GM23248 (cell line): ENCODE results near the gene FH. TPM values are rescaled to one million over a fixed set of nuclear protein-coding genes. Genes with fewer than 3 reads are reported as not detected.

ENCODE experiments used
- DNase-seq: peaks from one replicate; pipeline ENCODE4 v3.0.0-alpha.2; 2015
- H2AFZ ChIP-seq: fragments of 200-600 bp; sonication (generic); 2 replicates; pipeline ENCODE4 v1.6.1; 2016; ENCODE audit warnings: antibody characterized with exemption
- H3F3A ChIP-seq: fragments of 200-600 bp; sonication (generic); 2 replicates; pipeline ENCODE4 v1.6.1; 2016; ENCODE audit warnings: mild to moderate bottlenecking, antibody characterized with exemption, mixed run types; ENCODE audit not compliant: insufficient read depth
- H3K27ac ChIP-seq: fragments of 200-600 bp; sonication (generic); 2 replicates; pipeline ENCODE4 v1.5.1; 2016; ENCODE audit warnings: mild to moderate bottlenecking
- H3K27me3 ChIP-seq: fragments of 200-600 bp; sonication (generic); replicated peaks from 2 replicates; pipeline ENCODE4 v1.6.1; 2016; ENCODE audit warnings: mild to moderate bottlenecking; ENCODE audit not compliant: insufficient read depth
- H3K36me3 ChIP-seq: fragments of 200-600 bp; sonication (generic); 2 replicates; pipeline ENCODE4 v1.6.1; 2016; ENCODE audit warnings: low read depth, mild to moderate bottlenecking
- H3K4me1 ChIP-seq: fragments of 200-600 bp; sonication (generic); 2 replicates; pipeline ENCODE4 v1.6.1; 2016; ENCODE audit warnings: mild to moderate bottlenecking; ENCODE audit not compliant: insufficient read depth
- H3K4me2 ChIP-seq: fragments of 200-600 bp; sonication (generic); one replicate; pipeline ENCODE4 v1.6.1; 2016; ENCODE audit warnings: mild to moderate bottlenecking; ENCODE audit not compliant: unreplicated experiment
- H3K4me3 ChIP-seq: fragments of 200-600 bp; sonication (generic); 2 replicates; pipeline ENCODE4 v1.5.1; 2016; ENCODE audit warnings: mild to moderate bottlenecking
- H3K79me2 ChIP-seq: fragments of 200-600 bp; sonication (generic); 2 replicates; pipeline ENCODE4 v1.6.1; 2016; ENCODE audit warnings: mild to moderate bottlenecking; ENCODE audit not compliant: insufficient read depth
- H3K9ac ChIP-seq: fragments of 200-600 bp; sonication (generic); 2 replicates; pipeline ENCODE4 v1.6.1; 2016; ENCODE audit warnings: mild to moderate bottlenecking
- H3K9me2 ChIP-seq: fragments of 200-600 bp; sonication (generic); 2 replicates; pipeline ENCODE4 v1.6.1; 2016; ENCODE audit warnings: mixed run types, mild to moderate bottlenecking, moderate library complexity; ENCODE audit not compliant: insufficient read depth
- H3K9me3 ChIP-seq: fragments of 200-600 bp; sonication (generic); one replicate; pipeline ENCODE4 v1.6.1; 2017; ENCODE audit warnings: low read depth
- H4K20me1 ChIP-seq: fragments of 200-600 bp; sonication (generic); 2 replicates; pipeline ENCODE4 v1.6.0; 2016; ENCODE audit not compliant: insufficient read depth
- EZH2 ChIP-seq: fragments of 200-600 bp; sonication (generic); IDR thresholded peaks from 2 replicates; pipeline ENCODE4 v1.6.1; 2018; ENCODE audit warnings: antibody characterized with exemption, mild to moderate bottlenecking; ENCODE audit not compliant: insufficient read depth, poor library complexity, severe bottlenecking
- EZH2phosphoT487 ChIP-seq: fragments of 200-600 bp; sonication (generic); IDR thresholded peaks from 2 replicates; pipeline ENCODE4 v1.6.1; 2018; ENCODE audit warnings: antibody characterized with exemption, moderate library complexity, mild to moderate bottlenecking, low read depth; ENCODE audit not compliant: insufficient read depth
- WGBS, 2 experiments: methylation state at CpG; one replicate each; pipeline ENCODE4 v1.1.6; 2015 to 2017; ENCODE audit warnings: low lambda C conversion rate in 2 of 2, low coverage in 1 of 2; ENCODE audit errors: missing lambda C conversion rate in 2 of 2; 5-methylcytosine and 5-hydroxymethylcytosine counted together
- in situ Hi-C: fragments of 300-500 bp; cut with MboI; formaldehyde crosslinking; loops from 2 replicates; pipeline ENCODE4 v1.15.0; 2020
- polyA plus RNA-seq: library from polyadenylated mRNA; unstranded; fragments of >200 nt; fragmentation: Nextera tagmentation; extraction: Ambion mirVana; gene quantifications from 2 replicates; pipeline ENCODE4 v1.2.1, GENCODE V29; 2016
- total RNA-seq: library from RNA; depleted of rRNA; stranded (reverse); fragments of >200 nt; shearing (Covaris generic); gene quantifications from 2 replicates; pipeline ENCODE4 v1.2.3, GENCODE V29; 2014; rRNA removed

Gene FH
- total and polyA plus RNA-seq, 2 experiments from 2014 or later, result 63.1 to 71.7 TPM

DNA sequence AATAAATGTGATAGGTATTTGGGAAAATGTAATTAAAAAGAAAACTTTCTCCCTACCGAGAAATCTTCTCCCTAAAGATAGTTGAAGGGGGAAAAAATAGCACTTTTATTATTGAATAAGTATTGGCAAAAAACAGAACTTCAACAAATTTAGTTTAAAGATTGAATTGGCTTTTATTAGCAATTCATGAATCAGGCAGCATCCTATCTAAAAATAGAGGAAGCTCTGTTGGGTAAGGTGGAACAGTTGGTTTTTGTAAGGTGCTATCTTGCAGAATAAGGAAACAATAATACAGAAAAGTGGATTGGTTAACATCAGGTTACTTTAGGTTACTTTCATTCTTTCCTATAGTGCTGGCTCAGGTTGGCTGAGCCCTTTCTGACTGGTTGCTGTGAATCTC, 62.8 kb downstream of the FH start:
- in situ Hi-C loops, result no loop called here
- H3K9me3 ChIP-seq, result no peaks in the 10 kb centered on the region
- DNase-seq, result no peak
- no peak overlapping the region for H2AFZ ChIP-seq
- no peaks in the 10 kb centered on the region for H3F3A ChIP-seq
- H3K79me2 ChIP-seq, result no peaks in the 10 kb centered on the region
- H3K9ac ChIP-seq, result no peak overlapping the region
- H3K4me1 ChIP-seq, result no peaks in the 10 kb centered on the region
- TF ChIP-seq EZH2phosphoT487 (no peak), EZH2 (no peak)
- H3K27ac ChIP-seq, result no peak overlapping the region
- no peak overlapping the region for H3K4me2 ChIP-seq
- WGBS, 2 experiments, result 18 to 31% methylated on average over 1 of the region's 1 CpG
- H3K9me2 ChIP-seq, result no peaks in the 10 kb centered on the region
- no peaks in the 10 kb centered on the region for H3K36me3 ChIP-seq
- H3K27me3 ChIP-seq, result no peaks in the 10 kb centered on the region; the same call in 1 of the 2 replicates
- H4K20me1 ChIP-seq, result no peaks in the 10 kb centered on the region
- no peak overlapping the region for H3K4me3 ChIP-seq

GRCh38 chr1:241453732-241454131, 65.8 kb downstream of the FH start:
- H3K4me3 ChIP-seq, result no peak overlapping the region
- no peak overlapping the region for H3K27ac ChIP-seq
- H3K9me2 ChIP-seq, result no peaks in the 10 kb centered on the region
- no peaks in the 10 kb centered on the region for H4K20me1 ChIP-seq
- no peaks in the 10 kb centered on the region; the same call in 1 of the 2 replicates for H3K27me3 ChIP-seq
- WGBS, 2 experiments, result 73 to 89% methylated on average over 1 of the region's 1 CpG
- H3K9ac ChIP-seq, result no peak overlapping the region
- no peak for DNase-seq
- no peak overlapping the region for H2AFZ ChIP-seq
- H3K4me2 ChIP-seq, result no peak overlapping the region
- H3K79me2 ChIP-seq, result no peaks in the 10 kb centered on the region
- no peaks in the 10 kb centered on the region for H3K36me3 ChIP-seq
- H3K4me1 ChIP-seq, result no peaks in the 10 kb centered on the region
- no peaks in the 10 kb centered on the region for H3K9me3 ChIP-seq
- in situ Hi-C loops, result no loop called here
- H3F3A ChIP-seq, result no peaks in the 10 kb centered on the region
- no peak for TF ChIP-seq EZH2
- no peak for TF ChIP-seq EZH2phosphoT487

DNA sequence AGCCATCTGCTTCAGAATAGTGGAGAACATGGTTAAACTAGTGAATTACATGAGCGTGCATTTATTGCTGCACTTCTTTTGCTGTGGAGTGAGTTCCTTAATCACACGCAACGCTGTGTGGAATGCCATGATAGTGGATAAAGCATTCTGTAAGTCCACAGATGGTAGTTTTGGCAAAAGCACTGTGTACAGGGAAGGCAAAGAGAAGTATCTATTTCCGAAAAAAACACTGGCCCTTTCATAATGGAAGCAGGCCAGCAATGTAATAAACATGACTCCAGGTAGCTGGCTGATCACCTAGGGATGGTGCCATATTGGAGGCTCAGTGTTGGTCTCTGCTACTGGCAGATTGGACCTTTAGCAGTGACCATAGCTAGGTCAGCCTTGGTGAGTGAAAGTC, 67.6 kb downstream of the FH start:
- Histone ChIP-seq H3K9me3 (no peaks in the 10 kb centered on the region), H3K79me2 (no peaks in the 10 kb centered on the region), H2AFZ (no peak overlapping the region), H3K27me3 (no peaks in the 10 kb centered on the region; the same call in none of the 2 replicates), H4K20me1 (no peaks in the 10 kb centered on the region), H3K9me2 (no peaks in the 10 kb centered on the region), H3K9ac (no peak overlapping the region), H3F3A (no peaks in the 10 kb centered on the region), H3K4me3 (no peak overlapping the region), H3K27ac (no peak overlapping the region), H3K36me3 (no peaks in the 10 kb centered on the region), H3K4me2 (no peak overlapping the region), H3K4me1 (no peaks in the 10 kb centered on the region)
- in situ Hi-C loops, result no loop called here
- WGBS, 2 experiments, result 38 to 48% methylated on average over 4 of the region's 4 CpGs
- TF ChIP-seq EZH2 (no peak), EZH2phosphoT487 (no peak)
- DNase-seq, result no peak

Other genes with a start within 250 kb of the FH start
- 0.32 TPM in 1 of 2 replicates, not detected in the other for gene RGS7, start 162.6 kb downstream of the FH start, total RNA-seq
- 1.2 and 1.7 TPM in 2 replicates for gene RGS7, start 162.6 kb downstream of the FH start, polyA plus RNA-seq
- gene KMO, start 12.6 kb upstream of the FH start, total RNA-seq, result not detected in 2 replicates
- not detected in 2 replicates for gene KMO, start 12.6 kb upstream of the FH start, polyA plus RNA-seq
- gene CHML, start 120.6 kb upstream of the FH start, total RNA-seq, result 7.2 and 8.9 TPM in 2 replicates
- gene CHML, start 120.6 kb upstream of the FH start, polyA plus RNA-seq, result 3.2 and 3.4 TPM in 2 replicates
- gene OPN3, start 120.6 kb upstream of the FH start, total RNA-seq, result 10.2 and 15.2 TPM in 2 replicates
- gene OPN3, start 120.6 kb upstream of the FH start, polyA plus RNA-seq, result 12.3 and 14.0 TPM in 2 replicates
- not detected in 2 replicates for gene WDR64, start 132.5 kb upstream of the FH start, total RNA-seq
- gene WDR64, start 132.5 kb upstream of the FH start, polyA plus RNA-seq, result not detected in 2 replicates